ENCODE data around the gene PRKCZ. TPM values are rescaled to one million over a fixed set of nuclear protein-coding genes. Genes with fewer than 3 reads are reported as not detected.
A peak's percentile ranks its signal among the peaks of the same experiment; 100 is the strongest.

PRKCZ gene
- total RNA-seq, 1 donor from 2014 or later = 33.4 TPM

DNA sequence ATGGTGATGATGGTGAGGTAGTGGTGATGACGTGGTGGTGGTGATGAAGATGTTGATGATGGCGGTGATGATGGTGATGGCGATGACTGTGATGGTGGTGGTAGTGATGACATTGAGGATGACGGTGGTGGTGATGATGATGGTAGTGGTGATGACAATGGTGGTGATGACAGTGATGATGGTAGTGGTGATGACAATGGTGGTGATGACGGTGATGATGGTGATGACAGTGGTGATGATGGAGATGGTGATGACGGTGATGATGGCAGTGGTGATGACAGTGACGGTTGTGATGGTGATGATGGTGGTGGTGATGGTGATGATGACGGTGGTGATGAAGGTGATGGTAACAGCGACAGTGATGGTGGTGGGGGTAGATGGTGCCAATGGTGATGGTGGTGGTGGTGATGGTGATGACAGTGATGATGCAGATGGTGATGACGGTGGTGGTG lies 105.0 kb downstream of the PRKCZ start:
- Histone ChIP-seq H3K36me3 (no peaks in the 10 kb centered on the region), H3K27ac (no peak overlapping the region), H3K27me3 (no peaks in the 10 kb centered on the region), H3K9ac (no peak overlapping the region), H3K79me2 (ENCODE audit: low read depth) (no peaks in the 10 kb centered on the region), H3F3A (ENCODE audit: low read depth) (no peaks in the 10 kb centered on the region), H3K4me1 (no peaks in the 10 kb centered on the region), H3K9me3 (ENCODE audit: low read depth) (no peaks in the 10 kb centered on the region), H2AFZ (replicated peaks) (no peak overlapping the region), H4K20me1 (ENCODE audit: low read depth) (no peaks in the 10 kb centered on the region), H3K4me3 (no peak overlapping the region), H3K4me2 (no peak overlapping the region)
- DNase-seq (ENCODE audit: low spot score) = no peak
- Mint-ChIP-seq H3K4me3 (peak overlapping the region; percentile 2), H3K27me3 (ENCODE audit: insufficient read depth, low read depth) (peaks cover 2% of the 10 kb centered on the region), H3K27ac (no peak overlapping the region), H3K9me3 (peaks cover 3% of the 10 kb centered on the region), H3K36me3 (peaks cover 8% of the 10 kb centered on the region), H3K4me1 (peaks cover 3% of the 10 kb centered on the region)
- TF ChIP-seq EZH2 (IDR thresholded peaks at IDR 0.05) (no peak), EZH2phosphoT487 (IDR thresholded peaks at IDR 0.05) (no peak)
- TF ChIP-seq, protein P1, sequence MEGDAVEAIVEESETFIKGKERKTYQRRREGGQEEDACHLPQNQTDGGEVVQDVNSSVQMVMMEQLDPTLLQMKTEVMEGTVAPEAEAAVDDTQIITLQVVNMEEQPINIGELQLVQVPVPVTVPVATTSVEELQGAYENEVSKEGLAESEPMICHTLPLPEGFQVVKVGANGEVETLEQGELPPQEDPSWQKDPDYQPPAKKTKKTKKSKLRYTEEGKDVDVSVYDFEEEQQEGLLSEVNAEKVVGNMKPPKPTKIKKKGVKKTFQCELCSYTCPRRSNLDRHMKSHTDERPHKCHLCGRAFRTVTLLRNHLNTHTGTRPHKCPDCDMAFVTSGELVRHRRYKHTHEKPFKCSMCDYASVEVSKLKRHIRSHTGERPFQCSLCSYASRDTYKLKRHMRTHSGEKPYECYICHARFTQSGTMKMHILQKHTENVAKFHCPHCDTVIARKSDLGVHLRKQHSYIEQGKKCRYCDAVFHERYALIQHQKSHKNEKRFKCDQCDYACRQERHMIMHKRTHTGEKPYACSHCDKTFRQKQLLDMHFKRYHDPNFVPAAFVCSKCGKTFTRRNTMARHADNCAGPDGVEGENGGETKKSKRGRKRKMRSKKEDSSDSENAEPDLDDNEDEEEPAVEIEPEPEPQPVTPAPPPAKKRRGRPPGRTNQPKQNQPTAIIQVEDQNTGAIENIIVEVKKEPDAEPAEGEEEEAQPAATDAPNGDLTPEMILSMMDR (IDR thresholded peaks at IDR 0.05) = no peak

DNA sequence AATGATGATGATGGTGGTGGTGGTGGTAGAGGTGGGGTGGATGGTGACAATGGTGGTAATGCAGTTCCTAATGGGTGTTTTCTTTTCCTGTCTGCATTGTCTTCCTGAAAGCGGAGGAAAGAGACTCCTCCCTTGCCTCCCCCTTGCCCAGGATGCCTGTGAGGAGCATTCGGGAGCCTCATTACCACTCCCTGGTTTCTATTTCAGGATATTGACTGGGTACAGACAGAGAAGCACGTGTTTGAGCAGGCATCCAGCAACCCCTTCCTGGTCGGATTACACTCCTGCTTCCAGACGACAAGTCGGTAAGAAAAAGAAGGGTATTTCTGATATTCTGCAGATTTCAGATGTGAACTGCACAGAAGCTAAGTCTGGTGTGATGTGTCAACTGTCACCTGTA lies 105.6 kb downstream of the PRKCZ start:
- peaks cover 7% of the 10 kb centered on the region for H3K4me1 Mint-ChIP-seq
- Histone ChIP-seq H3F3A (ENCODE audit: low read depth) (no peaks in the 10 kb centered on the region), H2AFZ (replicated peaks) (no peak overlapping the region), H3K27ac (no peak overlapping the region), H3K9ac (no peak overlapping the region), H3K4me3 (no peak overlapping the region), H3K4me2 (no peak overlapping the region), H4K20me1 (ENCODE audit: low read depth) (no peaks in the 10 kb centered on the region), H3K36me3 (no peaks in the 10 kb centered on the region), H3K79me2 (ENCODE audit: low read depth) (no peaks in the 10 kb centered on the region), H3K4me1 (no peaks in the 10 kb centered on the region), H3K9me3 (ENCODE audit: low read depth) (no peaks in the 10 kb centered on the region), H3K27me3 (no peaks in the 10 kb centered on the region)
- H3K27me3 Mint-ChIP-seq (ENCODE audit: insufficient read depth, low read depth) = peaks cover 2% of the 10 kb centered on the region
- no peak for DNase-seq (ENCODE audit: low spot score)
- H3K4me3 Mint-ChIP-seq = no peak overlapping the region
- H3K36me3 Mint-ChIP-seq = peaks cover 8% of the 10 kb centered on the region
- no peak overlapping the region for H3K27ac Mint-ChIP-seq
- no peak for TF ChIP-seq EZH2phosphoT487 (IDR thresholded peaks at IDR 0.05)
- TF ChIP-seq, protein P1 (IDR thresholded peaks at IDR 0.05) = no peak
- no peak for TF ChIP-seq EZH2 (IDR thresholded peaks at IDR 0.05)
- H3K9me3 Mint-ChIP-seq = peaks cover 3% of the 10 kb centered on the region

DNA sequence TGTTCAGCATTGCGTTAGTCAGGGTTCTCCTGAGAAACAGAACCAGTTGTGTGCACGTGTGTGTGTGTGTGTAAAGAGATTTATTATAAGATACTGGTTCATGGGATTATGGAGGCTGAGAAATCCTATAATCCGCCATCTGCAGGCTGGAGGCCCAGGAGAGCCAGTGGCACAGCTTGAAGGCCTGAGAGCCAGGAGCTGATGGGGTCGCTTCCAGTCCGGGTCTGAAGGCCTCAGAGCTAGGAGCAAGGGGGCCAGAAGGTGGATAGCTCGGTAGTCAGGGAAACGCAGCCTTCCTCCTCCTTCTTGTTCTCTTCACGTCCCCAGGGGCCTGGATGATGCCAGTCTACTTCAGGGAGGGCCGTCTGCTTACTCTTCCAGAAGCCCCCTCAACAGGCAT lies 106.7 kb downstream of the PRKCZ start:
- no peak overlapping the region for H3K27ac ChIP-seq
- Mint-ChIP-seq H3K36me3 (peaks cover 8% of the 10 kb centered on the region), H3K9me3 (peaks cover 3% of the 10 kb centered on the region), H3K27ac (no peak overlapping the region), H3K4me1 (peaks cover 7% of the 10 kb centered on the region), H3K4me3 (no peak overlapping the region), H3K27me3 (ENCODE audit: insufficient read depth, low read depth) (peaks cover 2% of the 10 kb centered on the region)
- H3K79me2 ChIP-seq (ENCODE audit: low read depth) = no peaks in the 10 kb centered on the region
- H3K4me2 ChIP-seq = no peak overlapping the region
- H3K4me1 ChIP-seq = no peaks in the 10 kb centered on the region
- no peak for DNase-seq (ENCODE audit: low spot score)
- H3K9ac ChIP-seq = no peak overlapping the region
- H4K20me1 ChIP-seq (ENCODE audit: low read depth) = no peaks in the 10 kb centered on the region
- H3F3A ChIP-seq (ENCODE audit: low read depth) = no peaks in the 10 kb centered on the region
- no peaks in the 10 kb centered on the region for H3K9me3 ChIP-seq (ENCODE audit: low read depth)
- no peaks in the 10 kb centered on the region for H3K36me3 ChIP-seq
- TF ChIP-seq EZH2phosphoT487 (IDR thresholded peaks at IDR 0.05) = no peak
- TF ChIP-seq, protein P1 (IDR thresholded peaks at IDR 0.05) = no peak
- TF ChIP-seq EZH2 (IDR thresholded peaks at IDR 0.05) = no peak
- no peaks in the 10 kb centered on the region for H3K27me3 ChIP-seq
- no peak overlapping the region for H3K4me3 ChIP-seq
- H2AFZ ChIP-seq (replicated peaks) = no peak overlapping the region

All from neural progenitor cell (in vitro differentiated cells).